GM18505 (cell line): ENCODE results near the gene OR9A4.

Experiments used
- ATAC-seq: cut with Tn5 transposase; IDR thresholded peaks from one replicate; pipeline ENCODE4 v1.9.1; 2021; ENCODE audit not compliant: unreplicated experiment
- POLR2A ChIP-seq: IDR thresholded peaks from 4 replicates; pipeline ENCODE4 v1.6.1; 2011; ENCODE audit warnings: borderline replicate concordance; ENCODE audit not compliant: insufficient read depth, insufficient read length; ENCODE audit errors: extremely low read depth

OR9A4 gene

DNA sequence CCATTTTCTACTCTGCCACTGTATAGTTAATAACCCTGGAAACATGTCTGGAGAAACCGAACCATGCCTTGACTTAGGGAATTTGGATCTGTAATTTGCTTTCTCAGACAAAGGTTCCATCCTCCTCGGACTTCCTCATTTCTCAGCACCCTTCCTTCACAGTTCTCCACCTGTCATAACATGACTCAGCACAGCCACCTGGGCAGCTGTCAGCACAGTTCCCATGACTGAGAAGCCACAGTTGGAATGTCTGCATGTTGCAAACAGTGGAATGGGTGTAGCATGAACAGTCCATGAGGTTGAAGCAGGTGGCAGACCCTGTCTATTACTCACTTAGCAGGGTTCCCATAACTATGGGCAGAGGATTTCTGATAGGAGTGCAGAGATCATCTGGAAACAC lies 634 bp upstream of the OR9A4 start:
- ATAC-seq, result no peak
- no peak for TF ChIP-seq POLR2A

DNA sequence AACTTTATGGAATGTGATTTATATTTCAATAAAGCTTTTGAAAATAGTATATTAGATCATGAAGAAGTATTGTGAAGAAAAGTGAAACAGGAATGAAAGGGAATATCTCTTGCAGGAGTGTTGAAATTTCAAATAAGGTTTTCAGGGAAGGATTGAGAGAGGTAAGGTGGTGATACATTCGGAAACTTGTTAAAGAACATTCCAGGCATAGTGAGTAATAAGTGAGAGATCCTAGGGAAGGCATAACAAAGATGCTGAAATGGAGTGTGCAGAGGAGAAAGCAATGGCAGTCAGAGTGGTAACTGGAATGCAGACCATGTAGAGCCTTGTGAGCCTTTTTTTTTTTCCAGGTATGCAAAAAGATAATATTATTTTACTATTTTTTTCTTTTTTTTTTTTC lies 4.1 kb downstream of the OR9A4 start:
- TF ChIP-seq POLR2A, result no peak

DNA sequence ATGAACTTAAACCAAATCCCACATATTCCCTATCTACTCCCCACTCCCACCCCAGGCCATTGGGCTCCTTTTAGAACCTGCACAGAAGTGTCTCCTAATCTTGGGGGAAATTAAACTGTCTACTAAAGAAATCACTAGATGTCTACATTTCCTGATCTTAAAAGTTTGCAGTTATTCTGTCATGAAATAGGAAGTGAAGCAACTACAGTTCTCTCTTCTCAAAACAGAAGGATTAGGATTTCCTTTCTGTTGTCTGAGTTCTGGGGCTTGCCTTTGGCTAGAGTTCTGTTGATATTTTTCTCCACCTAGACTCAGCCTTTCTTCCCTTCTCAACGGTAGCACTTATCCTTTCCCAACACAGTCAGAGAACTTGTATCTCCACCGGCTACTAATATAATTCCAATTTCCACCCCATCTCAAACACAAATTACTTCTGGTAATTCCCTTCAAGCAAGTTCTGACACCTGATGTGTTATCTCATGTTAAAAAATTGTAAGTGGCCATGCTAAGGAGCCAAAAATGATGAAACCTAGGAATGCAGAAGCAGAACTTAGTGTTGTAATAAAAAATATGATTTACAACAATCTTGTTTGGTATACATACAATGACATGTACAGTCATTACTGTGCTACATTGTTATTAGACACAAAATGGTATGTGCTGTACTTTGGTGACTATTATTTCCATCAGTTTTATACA lies 12.1 kb downstream of the OR9A4 start:
- TF ChIP-seq POLR2A, result no peak
- no peak for ATAC-seq

More for the DNA sequence above, 4.1 kb downstream of the OR9A4 start:
- no peak for ATAC-seq

- no peak for ATAC-seq
- TF ChIP-seq POLR2A, result no peak
Observed at GRCh38 chr7:141928845-141929195, 12.6 kb downstream of the OR9A4 start.

DNA sequence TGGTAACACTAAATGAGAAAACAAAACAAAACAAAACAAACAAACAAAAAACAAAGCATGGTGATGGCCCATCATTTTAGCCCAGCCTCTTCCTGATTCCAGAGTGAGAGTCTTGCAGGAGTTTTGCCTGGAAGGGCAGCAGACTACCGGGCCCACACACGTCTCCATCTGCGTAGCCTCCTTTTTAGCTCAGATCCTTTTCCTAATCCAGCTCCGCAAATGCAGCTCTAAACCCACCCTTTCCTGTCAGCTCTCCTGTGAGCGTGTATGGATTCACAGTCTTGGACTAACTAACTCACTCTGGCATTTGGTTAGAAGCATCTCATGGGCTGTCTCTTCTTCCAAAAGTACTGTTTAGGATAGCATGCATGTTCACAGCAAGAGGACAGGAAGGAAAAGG lies 14.0 kb downstream of the OR9A4 start:
- no peak for ATAC-seq
- TF ChIP-seq POLR2A, result no peak

DNA sequence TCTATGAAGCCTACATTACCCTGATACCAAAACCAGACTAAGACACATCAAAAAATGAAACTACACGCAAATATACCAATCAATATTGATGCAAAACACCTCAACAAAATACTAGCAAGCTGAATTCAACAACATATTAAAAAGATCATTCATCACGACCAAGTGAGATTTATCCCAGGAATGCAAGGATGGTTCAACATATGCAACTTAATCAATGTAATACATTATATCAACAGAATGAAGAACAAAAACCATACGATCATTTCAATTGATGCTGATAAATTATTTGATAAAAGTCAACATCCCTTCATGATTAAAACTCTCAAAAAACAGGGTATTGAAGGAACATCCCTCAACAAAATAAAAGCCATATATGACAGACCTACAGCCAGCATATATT lies 24.9 kb downstream of the OR9A4 start:
- no peak for TF ChIP-seq POLR2A
- no peak for ATAC-seq

GRCh38 chr7:141943846-141944245 lies 27.6 kb downstream of the OR9A4 start:
- ATAC-seq, result no peak
- TF ChIP-seq POLR2A, result no peak

DNA sequence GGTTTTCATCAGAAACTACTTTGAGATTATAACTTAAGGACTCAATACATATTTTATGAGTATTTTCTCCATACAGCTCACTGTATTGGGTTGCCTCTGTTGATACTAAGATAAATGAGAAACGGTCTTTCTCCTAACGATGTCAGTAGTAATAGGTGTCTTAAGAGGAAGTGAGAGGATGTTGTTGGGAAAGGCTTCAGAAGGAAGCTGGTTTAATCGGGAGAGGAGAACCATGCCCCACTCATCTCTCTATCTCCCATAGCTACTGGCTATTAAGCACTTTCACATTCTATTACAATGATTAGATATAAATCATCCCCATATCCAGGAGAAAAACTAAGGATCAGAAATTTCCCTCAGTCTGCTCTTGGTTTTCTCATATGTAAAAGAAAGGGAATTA lies 28.6 kb downstream of the OR9A4 start:
- TF ChIP-seq POLR2A, result no peak
- no peak for ATAC-seq

GRCh38 chr7:141945356-141945755 lies 29.2 kb downstream of the OR9A4 start:
- TF ChIP-seq POLR2A, result no peak
- no peak for ATAC-seq

GRCh38 chr7:141946796-141947195 lies 30.6 kb downstream of the OR9A4 start, which contains the start of gene CLEC5A:
CLEC5A (minus strand) TSS chr7:141946974; CDS start chr7:141946292, 682 bp downstream.
- TF ChIP-seq POLR2A, result no peak
- ATAC-seq, result no peak

- no peak for TF ChIP-seq POLR2A
- no peak for ATAC-seq
Observed at GRCh38 chr7:141949021-141949420, 32.8 kb downstream of the OR9A4 start.

DNA sequence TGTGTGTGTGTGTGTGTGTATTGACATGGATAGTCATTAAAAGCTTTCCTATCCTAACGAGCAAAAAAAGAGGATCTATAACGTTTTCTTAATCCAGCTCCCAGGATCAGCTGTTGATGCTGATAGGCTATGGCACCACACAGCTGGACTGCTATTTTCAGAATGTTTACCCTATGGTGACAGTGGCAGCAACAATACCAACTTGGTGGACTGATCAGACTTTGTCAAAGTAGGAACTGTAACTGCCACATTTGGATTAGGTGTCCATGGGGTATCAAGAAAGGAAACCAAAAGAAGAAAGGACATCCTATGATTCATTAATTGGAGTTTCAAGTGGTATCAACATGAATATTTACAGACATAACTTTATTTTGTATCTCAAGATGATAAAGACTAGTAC lies 33.3 kb downstream of the OR9A4 start:
- no peak for ATAC-seq
- TF ChIP-seq POLR2A, result no peak

DNA sequence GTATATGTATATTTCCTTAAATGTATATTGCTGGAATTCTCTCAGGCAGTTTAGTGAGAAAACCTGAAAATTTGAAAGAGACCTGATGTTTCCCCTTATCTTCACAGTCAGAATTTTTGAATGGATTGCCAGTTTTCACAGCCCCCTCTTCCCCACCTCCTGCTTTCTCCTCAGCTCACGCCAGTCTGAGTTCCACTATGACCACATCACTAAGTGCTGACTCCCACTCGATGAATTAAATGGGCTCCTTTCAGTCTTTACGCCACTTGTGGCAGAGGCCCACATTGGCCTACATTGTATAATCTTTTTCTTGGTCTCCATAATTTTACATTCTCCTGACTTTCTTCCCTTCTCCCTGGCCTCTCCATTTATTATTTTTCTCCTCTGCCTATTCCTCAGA lies 33.7 kb downstream of the OR9A4 start:
- ATAC-seq, result no peak

GRCh38 chr7:141950806-141951205 lies 34.6 kb downstream of the OR9A4 start:
- no peak for TF ChIP-seq POLR2A
- ATAC-seq, result no peak

More for the DNA sequence above, 33.7 kb downstream of the OR9A4 start:
- no peak for TF ChIP-seq POLR2A

DNA sequence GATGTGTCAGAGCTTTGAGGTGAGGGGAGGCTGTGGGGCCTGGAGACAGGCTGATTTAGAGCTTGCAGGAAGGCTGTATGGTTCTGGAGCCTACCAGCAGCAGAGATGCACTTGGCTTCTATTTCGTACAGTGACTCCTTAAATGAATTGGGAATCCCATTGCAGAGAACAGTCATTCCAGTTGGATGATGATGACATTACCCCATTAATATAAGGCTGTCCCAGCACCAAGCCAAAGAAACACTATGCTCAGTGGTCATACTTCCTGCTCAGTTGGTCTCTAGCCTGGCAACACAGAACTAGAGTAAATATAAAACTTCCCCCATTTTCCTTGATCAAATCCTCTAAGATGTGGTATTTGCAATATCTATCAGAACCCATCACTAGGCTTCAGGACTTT lies 36.3 kb downstream of the OR9A4 start:
- ATAC-seq, result no peak
- no peak for TF ChIP-seq POLR2A
